Measurements from ENCODE around the gene ITPR1. TPM values are rescaled to one million over a fixed set of nuclear protein-coding genes. Genes with fewer than 3 reads are reported as not detected.

ITPR1 gene
- total RNA-seq, 1 donor from 2014 or later = 84.5 TPM

DNA sequence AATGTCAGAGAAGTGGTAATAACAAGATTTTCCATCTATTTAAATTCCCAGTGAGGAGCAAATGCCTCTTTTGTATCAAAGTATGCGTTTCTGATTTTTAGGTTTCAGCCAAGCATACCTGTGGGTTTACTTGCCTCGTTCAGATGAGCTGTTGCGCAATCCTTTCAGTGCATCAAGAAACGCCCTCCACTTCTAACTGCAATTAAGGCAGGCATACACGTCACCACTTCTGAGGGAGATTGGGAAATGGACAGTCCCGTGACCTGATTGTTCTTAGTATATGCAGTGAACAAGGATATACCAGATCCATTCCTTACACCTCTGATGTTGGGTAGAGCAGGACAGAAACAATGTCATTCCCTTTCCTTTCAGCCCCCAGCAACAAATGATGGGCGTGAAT, 219.0 kb downstream of the ITPR1 start:
- intact Hi-C loops (cut with micrococcal nuclease) = loop anchor here (5.0 kb wide), 1 partner anchor 410 kb away; the partner anchor contains the start of gene ARL8B
- H3K27ac Mint-ChIP-seq = no peak overlapping the region
- H3K4me3 Mint-ChIP-seq = no peak overlapping the region
- H3K4me1 Mint-ChIP-seq = peaks cover 27% of the 10 kb centered on the region
- H3K9me3 Mint-ChIP-seq = peaks cover 2% of the 10 kb centered on the region
- H3K27me3 Mint-ChIP-seq = no peaks in the 10 kb centered on the region
- H3K36me3 Mint-ChIP-seq (ENCODE audit: low read depth) = peaks cover 60% of the 10 kb centered on the region
- DNase-seq = no peak

DNA sequence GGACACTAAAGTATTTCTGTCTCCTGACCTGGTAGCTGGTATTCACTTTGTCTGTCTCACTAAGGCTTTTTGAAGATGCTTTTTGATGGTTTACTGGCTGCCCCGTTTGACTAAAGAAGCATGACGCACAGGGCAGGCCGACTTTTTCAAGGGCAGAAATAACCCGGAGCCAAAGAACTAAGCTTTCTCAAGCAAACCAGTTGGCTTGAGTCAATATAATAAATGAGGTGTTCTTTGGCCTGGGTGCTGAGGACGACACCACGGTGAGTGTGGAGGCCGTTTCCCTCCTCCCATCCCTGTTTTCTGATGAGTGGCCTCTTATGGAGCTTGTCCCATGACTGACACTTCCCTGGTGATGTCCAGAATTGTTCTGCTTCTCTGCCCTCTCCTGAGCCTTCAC, 220.9 kb downstream of the ITPR1 start:
- H3K9me3 Mint-ChIP-seq = no peaks in the 10 kb centered on the region
- H3K4me3 Mint-ChIP-seq = no peak overlapping the region
- H3K27me3 Mint-ChIP-seq = no peaks in the 10 kb centered on the region
- DNase-seq = no peak
- peaks cover 15% of the 10 kb centered on the region for H3K4me1 Mint-ChIP-seq
- no peak overlapping the region for H3K27ac Mint-ChIP-seq
- intact Hi-C loops (cut with micrococcal nuclease) = loop anchor here (5.0 kb wide), 1 partner anchor 408 kb away; the partner anchor contains the start of gene ARL8B
- H3K36me3 Mint-ChIP-seq (ENCODE audit: low read depth) = peaks cover 50% of the 10 kb centered on the region

DNA sequence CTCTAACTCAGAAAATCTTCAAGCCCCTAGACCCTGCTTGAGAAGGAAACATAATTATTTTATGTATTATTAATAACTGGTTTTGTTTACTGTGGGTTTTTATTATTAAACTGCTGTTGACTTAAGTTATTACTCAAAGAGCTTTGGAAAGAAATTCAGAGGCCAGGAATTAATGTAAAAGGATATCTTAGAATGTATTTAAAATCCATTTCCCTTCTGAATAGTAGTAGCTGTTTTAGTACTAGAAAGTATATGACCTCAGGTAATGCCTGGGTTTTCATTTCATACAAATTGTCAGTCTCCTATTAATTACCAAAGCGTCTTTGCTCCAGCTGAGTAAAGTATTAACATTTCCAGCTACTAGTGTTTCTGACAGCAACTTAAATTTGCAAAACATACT, 223.1 kb downstream of the ITPR1 start:
- H3K36me3 Mint-ChIP-seq (ENCODE audit: low read depth) = peaks cover 46% of the 10 kb centered on the region
- H3K4me3 Mint-ChIP-seq = no peak overlapping the region
- no peaks in the 10 kb centered on the region for H3K27me3 Mint-ChIP-seq
- intact Hi-C loops (cut with micrococcal nuclease) = no loop called here
- peaks cover 22% of the 10 kb centered on the region for H3K4me1 Mint-ChIP-seq
- H3K27ac Mint-ChIP-seq = no peak overlapping the region
- DNase-seq = no peak
- H3K9me3 Mint-ChIP-seq = no peaks in the 10 kb centered on the region

DNA sequence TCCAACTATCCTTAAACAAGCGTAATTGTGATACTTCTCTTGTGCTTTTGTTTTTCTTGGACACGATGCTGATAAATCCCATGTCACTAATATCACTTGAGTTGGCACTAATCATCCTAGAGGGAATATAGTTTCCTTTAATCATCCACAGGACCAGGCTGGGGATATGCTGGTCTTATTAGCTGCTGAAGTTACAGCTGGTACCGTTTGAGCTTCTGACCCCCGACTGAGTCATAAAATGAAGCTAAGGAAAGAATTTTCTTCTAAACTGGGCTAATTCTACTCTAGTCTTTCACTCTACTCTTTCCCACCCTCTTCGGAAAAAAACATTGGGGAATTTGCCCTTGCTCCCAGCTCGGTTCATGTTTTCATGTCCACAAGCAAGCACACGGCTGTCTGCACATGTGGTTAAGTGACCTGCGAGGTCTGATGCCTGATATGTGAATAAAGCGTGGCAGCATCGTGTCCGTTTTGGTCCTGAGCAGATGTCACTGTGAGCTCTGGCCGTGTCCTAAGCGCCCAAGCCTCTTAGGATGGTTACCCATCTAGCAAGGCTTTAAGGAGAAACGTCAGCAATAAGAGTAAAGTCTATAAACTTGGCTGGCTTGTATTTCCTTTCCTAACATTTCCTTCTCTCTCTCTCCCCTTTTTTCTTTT, 223.7 kb downstream of the ITPR1 start:
- Mint-ChIP-seq H3K36me3 (ENCODE audit: low read depth) (peaks cover 42% of the 10 kb centered on the region), H3K27ac (no peak overlapping the region), H3K27me3 (no peaks in the 10 kb centered on the region), H3K4me3 (no peak overlapping the region), H3K4me1 (peaks cover 25% of the 10 kb centered on the region), H3K9me3 (no peaks in the 10 kb centered on the region)
- no peak for DNase-seq
- intact Hi-C loops (cut with micrococcal nuclease) = no loop called here

DNA sequence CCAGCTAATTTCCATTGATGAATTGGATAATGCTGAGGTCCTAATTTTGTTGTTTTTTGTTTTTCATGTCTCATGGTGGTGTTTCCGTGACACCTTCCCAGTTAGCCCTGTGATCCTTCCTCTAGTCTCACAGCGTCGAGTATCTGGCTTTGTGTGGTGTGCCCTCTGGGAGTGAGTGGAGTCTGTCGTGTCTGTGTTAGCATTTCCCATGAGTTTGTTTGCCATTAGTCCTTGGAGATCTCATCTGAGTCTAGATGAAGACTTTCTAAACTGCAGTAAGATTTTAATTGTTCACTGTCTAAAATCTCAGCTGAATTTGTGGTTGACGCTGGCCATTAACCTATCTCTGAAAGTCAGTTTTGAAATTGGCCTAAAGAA, 224.2 kb downstream of the ITPR1 start:
- DNase-seq = no peak
- peaks cover 25% of the 10 kb centered on the region for H3K4me1 Mint-ChIP-seq
- H3K4me3 Mint-ChIP-seq = no peak overlapping the region
- no peak overlapping the region for H3K27ac Mint-ChIP-seq
- H3K36me3 Mint-ChIP-seq (ENCODE audit: low read depth) = peaks cover 38% of the 10 kb centered on the region
- H3K27me3 Mint-ChIP-seq = no peaks in the 10 kb centered on the region
- H3K9me3 Mint-ChIP-seq = no peaks in the 10 kb centered on the region
- intact Hi-C loops (cut with micrococcal nuclease) = no loop called here

DNA sequence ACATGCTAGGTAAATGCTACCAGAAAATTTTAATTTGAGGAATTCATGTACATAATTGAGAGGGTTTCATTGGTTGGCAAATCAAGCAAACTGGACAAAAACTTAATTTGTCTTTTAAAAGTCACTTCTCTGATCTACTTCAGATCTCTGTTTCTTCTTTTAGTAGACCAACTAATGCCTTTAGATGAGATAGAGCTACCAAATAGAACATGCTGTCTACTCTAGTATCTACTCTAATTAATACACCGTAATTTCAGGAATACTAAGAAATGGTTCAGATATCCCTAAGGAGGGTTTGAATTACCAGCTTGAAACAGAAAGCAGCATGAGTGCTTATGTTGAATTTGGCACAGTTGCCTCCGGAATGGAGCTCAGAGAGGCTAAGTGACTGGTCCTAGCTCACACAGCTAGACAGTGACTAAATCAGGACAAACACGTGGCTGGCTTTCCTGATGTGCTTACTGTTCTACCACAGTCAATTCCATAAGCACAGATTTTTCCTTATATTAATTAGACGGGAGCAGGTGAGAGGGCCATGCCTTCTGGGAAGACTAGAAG, 225.1 kb downstream of the ITPR1 start:
- peaks cover 32% of the 10 kb centered on the region for H3K4me1 Mint-ChIP-seq
- intact Hi-C loops (cut with micrococcal nuclease) = no loop called here
- H3K27me3 Mint-ChIP-seq = no peaks in the 10 kb centered on the region
- no peak for DNase-seq
- no peaks in the 10 kb centered on the region for H3K9me3 Mint-ChIP-seq
- H3K4me3 Mint-ChIP-seq = no peak overlapping the region
- H3K36me3 Mint-ChIP-seq (ENCODE audit: low read depth) = peaks cover 32% of the 10 kb centered on the region
- no peak overlapping the region for H3K27ac Mint-ChIP-seq

DNA sequence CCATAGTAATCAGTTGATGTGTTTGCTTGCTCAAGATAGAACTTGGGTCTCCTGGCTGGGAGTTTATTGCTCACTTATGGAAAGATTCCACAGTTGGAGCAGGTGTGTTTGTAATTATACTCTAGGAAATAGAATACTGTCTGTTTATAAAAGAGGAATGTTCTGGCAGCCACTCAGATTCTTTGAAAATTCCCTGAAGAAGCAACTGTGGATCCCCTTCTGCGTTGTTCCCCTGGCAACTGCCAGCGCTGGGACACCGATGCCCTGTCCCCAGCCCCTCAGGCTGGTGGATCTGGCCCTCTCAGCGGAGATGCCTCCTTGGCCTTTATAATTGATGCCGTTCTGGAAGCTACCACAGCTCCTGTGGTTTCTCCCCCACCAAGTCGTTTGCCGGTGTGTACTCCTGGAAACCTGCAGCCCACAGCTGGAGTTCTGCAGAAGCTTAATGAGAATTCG, 225.9 kb downstream of the ITPR1 start:
- H3K27me3 Mint-ChIP-seq = no peaks in the 10 kb centered on the region
- DNase-seq = no peak
- H3K9me3 Mint-ChIP-seq = no peaks in the 10 kb centered on the region
- peaks cover 29% of the 10 kb centered on the region for H3K36me3 Mint-ChIP-seq (ENCODE audit: low read depth)
- H3K4me1 Mint-ChIP-seq = peaks cover 39% of the 10 kb centered on the region
- H3K27ac Mint-ChIP-seq = peak overlapping the region; percentile 54
- intact Hi-C loops (cut with micrococcal nuclease) = no loop called here
- H3K4me3 Mint-ChIP-seq = no peak overlapping the region

DNA sequence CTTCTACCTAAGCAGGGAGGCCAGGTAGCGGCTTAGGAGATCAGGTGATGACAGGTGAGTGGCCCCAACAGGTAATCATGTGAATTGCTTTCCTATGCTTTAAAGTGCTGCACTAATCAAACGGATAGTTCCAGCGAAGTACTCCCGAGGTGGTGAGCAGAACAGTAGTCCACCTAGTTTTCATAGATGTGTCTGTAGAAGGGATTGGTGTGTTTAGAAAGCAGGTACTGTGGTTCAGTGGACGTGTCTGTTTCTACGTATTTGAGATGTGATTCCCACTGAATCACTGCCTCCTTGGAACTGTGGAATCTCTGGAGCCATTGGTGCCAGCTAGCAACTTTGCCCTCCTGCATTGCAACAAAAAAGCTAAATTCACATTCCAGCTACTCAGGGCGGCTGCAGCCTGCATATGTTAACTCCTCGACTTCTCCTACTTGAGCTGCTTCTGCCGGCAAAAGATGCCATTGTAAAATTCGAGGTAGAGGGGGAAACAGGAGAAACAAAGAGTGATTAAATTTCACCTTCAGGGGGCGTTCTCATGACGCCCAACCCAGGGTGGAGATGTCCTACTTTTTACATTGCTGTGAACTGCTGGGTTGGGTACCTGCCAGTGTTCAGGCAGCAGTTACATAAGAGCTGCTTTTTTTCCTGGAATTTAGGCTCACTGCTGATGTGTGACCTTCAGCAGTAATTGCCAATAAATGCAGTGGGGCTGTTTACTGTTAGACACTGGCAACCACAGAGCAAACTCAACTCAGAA, 227.3 kb downstream of the ITPR1 start:
- Mint-ChIP-seq H3K36me3 (ENCODE audit: low read depth) (peaks cover 24% of the 10 kb centered on the region), H3K4me3 (no peak overlapping the region), H3K4me1 (peaks cover 52% of the 10 kb centered on the region), H3K27ac (peak overlapping the region; percentile 35), H3K9me3 (no peaks in the 10 kb centered on the region), H3K27me3 (no peaks in the 10 kb centered on the region)
- DNase-seq = peak; percentile 73
- intact Hi-C loops (cut with micrococcal nuclease) = loop anchor here (5.0 kb wide), 3 partner anchors 37 to 472 kb away; no protein-coding TSS in a partner anchor

DNA sequence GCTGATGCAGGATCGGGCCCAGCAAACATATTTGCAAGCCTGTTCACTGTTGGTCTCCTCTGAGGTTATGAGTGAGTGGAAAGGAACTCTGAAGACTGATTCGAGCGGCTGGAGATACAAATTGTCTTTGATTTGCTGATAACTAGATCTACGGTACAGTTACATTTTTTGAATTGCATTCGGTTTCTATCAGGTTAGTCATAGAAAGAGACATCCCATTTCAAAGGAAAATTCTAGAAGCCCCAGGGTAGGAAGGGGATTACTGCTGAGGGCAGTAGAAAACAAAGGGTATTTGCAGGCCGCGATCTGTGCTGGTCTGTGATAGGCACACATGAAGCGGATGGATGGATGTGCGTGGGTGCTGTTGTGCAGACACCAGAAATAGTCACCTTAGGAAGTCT, 228.4 kb downstream of the ITPR1 start:
- intact Hi-C loops (cut with micrococcal nuclease) = loop anchor here (5.0 kb wide), 3 partner anchors 36 to 471 kb away; no protein-coding TSS in a partner anchor
- Mint-ChIP-seq H3K4me1 (peaks cover 56% of the 10 kb centered on the region), H3K27me3 (no peaks in the 10 kb centered on the region), H3K36me3 (ENCODE audit: low read depth) (peaks cover 26% of the 10 kb centered on the region), H3K27ac (peak overlapping the region; percentile 68), H3K9me3 (no peaks in the 10 kb centered on the region), H3K4me3 (peak overlapping the region; percentile 5)
- DNase-seq = no peak

DNA sequence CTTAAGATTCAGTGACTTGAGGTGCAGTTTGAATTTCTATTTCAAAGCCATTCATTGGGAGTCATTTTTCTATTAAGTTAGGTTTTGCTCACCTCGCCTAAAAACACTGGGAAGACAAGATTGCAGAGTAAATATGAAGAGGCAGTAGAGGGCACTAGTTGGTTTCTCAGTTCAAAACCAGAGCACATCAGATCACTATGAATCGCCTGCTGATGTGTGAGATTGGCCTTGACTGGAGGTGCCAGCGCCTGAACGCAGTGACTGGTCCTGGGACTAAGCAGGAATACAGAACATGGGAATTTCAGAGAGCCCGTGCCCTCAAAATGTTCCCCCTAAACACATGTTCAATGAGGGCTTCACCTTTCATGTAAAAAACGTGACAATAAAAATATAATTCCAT, 229.0 kb downstream of the ITPR1 start:
- Mint-ChIP-seq H3K36me3 (ENCODE audit: low read depth) (peaks cover 29% of the 10 kb centered on the region), H3K27me3 (no peaks in the 10 kb centered on the region), H3K4me3 (no peak overlapping the region), H3K4me1 (peaks cover 61% of the 10 kb centered on the region), H3K9me3 (no peaks in the 10 kb centered on the region), H3K27ac (peak overlapping the region; percentile 68)
- peak; percentile 80 for DNase-seq
- intact Hi-C loops (cut with micrococcal nuclease) = loop anchor here (1.0 to 5.0 kb wide), 10 partner anchors 19 to 470 kb away; no protein-coding TSS in a partner anchor

DNA sequence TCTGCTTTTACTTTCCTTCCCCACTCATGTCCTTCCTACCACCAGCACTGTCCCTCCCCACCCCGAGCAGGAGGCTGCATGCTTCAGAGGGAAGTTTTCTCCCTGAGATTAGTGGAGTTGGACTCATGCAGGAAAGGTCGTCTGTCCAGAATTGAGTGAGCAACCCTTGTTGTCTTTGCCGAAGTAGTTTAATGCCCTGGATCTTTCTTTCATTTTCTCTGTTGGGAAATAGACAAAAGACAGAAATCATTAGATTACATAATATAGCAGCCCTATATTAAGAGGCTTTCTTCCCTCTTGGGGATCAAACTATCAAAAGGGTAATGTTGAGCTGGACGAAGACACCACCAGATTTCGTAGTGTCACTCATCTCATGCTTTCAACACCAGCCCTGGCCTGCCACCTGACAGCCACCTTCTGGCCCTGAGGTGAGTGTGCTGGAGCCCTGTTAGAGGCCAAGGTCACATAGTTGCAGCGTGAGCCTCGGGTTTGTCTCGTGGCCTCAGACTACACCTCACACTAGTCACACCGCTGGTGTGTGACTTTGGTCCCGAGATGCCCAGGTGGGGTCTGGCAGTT, 231.0 kb downstream of the ITPR1 start:
- peaks cover 66% of the 10 kb centered on the region for H3K4me1 Mint-ChIP-seq
- H3K27me3 Mint-ChIP-seq = no peaks in the 10 kb centered on the region
- H3K27ac Mint-ChIP-seq = peak overlapping the region; percentile 61
- H3K4me3 Mint-ChIP-seq = peak overlapping the region; percentile 49
- H3K9me3 Mint-ChIP-seq = no peaks in the 10 kb centered on the region
- peaks cover 38% of the 10 kb centered on the region for H3K36me3 Mint-ChIP-seq (ENCODE audit: low read depth)
- intact Hi-C loops (cut with micrococcal nuclease) = loop anchor here (5.0 kb wide), 3 partner anchors 33 to 468 kb away; no protein-coding TSS in a partner anchor
- DNase-seq = no peak

DNA sequence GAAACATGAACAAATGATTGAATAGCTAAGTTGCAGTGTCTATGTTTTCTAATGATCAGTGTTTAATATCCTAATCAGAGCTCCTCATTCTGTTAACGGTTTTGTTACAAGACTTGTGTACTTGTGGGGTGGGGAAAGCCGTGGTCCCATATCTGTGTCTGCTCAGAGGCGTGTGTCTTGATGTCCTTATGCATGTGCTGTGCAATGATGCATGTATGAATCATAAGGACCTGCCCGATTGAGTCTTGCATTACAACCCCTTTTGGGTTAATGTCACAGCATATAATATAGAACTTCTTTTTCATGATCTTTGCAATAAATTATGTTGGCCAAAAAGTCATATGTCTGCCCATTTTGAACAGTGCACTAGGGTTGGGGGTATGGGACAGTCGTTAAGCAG, 233.4 kb downstream of the ITPR1 start:
- DNase-seq = no peak
- Mint-ChIP-seq H3K4me3 (no peak overlapping the region), H3K36me3 (ENCODE audit: low read depth) (peaks cover 53% of the 10 kb centered on the region), H3K27me3 (no peaks in the 10 kb centered on the region), H3K9me3 (no peaks in the 10 kb centered on the region), H3K4me1 (peaks cover 60% of the 10 kb centered on the region), H3K27ac (no peak overlapping the region)
- intact Hi-C loops (cut with micrococcal nuclease) = no loop called here

DNA sequence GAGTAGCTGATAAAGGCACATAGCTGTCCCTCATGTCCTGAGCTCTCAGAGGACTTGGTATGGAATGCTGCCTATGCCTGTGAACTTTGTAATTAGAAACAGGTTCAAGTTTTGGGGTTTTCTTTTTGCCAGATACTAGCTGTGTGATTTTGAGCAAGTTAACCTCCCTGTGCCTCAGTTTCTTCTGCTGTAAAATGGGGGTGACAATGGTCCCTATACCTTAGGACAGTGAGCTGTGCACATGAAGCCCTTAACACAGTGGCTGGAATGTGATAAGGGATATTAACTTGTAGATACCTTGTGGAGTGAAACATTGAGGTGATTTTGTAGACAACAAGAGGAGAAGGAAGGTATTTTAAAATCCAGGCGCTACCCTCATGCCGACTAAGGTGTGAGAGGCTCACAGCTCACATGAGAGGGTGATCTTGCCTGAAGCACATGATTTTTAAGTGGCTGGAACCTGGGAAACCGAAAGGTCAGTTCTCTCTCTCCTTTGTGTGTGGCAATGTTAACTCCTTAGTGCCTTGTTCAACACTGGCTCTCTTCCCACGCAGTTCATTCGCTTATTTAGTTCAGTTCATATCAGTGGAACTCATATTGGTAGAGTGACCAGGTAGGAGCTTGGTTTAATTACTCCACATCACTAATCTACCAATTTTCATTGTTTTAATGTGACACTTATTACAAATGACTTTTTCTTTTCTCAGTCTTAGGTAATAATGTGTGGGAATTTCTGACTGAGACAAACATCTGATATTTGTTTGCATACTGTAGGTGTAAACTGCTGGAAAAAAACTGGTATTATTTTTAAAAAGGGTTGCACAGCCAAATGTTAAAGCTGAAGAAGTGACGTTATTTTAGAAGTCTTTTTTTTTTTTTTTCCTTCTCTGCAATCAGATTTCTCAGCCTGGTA, 236.2 kb downstream of the ITPR1 start:
- H3K36me3 Mint-ChIP-seq (ENCODE audit: low read depth) = peaks cover 68% of the 10 kb centered on the region
- H3K27me3 Mint-ChIP-seq = no peaks in the 10 kb centered on the region
- H3K4me1 Mint-ChIP-seq = peaks cover 53% of the 10 kb centered on the region
- no peak overlapping the region for H3K4me3 Mint-ChIP-seq
- no peak for DNase-seq
- intact Hi-C loops (cut with micrococcal nuclease) = no loop called here
- no peak overlapping the region for H3K27ac Mint-ChIP-seq
- no peaks in the 10 kb centered on the region for H3K9me3 Mint-ChIP-seq

All from activated CD4-positive, alpha-beta T cell treated with anti-CD3 and anti-CD28 coated beads, Interleukin-2, amount 10 ng/mL, durations not matched to agents 24 days and 14 days (primary cell).